DOHH2 (cell line): ENCODE results near the gene PDE4D.

Experiments used
- H3F3A ChIP-seq: fragments of 200-600 bp; sonication (generic), shearing (Covaris generic); 2 replicates; pipeline ENCODE4 v1.6.0; 2016; ENCODE audit warnings: antibody characterized with exemption, mild to moderate bottlenecking; ENCODE audit not compliant: control insufficient read depth, insufficient read depth
- H3K27ac ChIP-seq: fragments of 200-600 bp; sonication (generic); 2 replicates; pipeline ENCODE4 v1.5.1; 2014; ENCODE audit warnings: low read depth, mild to moderate bottlenecking, low read length, moderate library complexity
- H3K27me3 ChIP-seq: fragments of 200-600 bp; sonication (generic); 2 replicates; pipeline ENCODE4 v1.6.1; 2014; ENCODE audit warnings: mild to moderate bottlenecking, low read length, mixed read lengths; ENCODE audit not compliant: control insufficient read depth
- H3K36me3 ChIP-seq: fragments of 200-600 bp; sonication (generic); 2 replicates; pipeline ENCODE4 v1.6.1; 2014; ENCODE audit warnings: mild to moderate bottlenecking, low read length, moderate library complexity, mixed read lengths; ENCODE audit not compliant: control insufficient read depth
- H3K4me1 ChIP-seq: fragments of 200-600 bp; sonication (generic); 2 replicates; pipeline ENCODE4 v1.6.1; 2014; ENCODE audit warnings: mild to moderate bottlenecking, low read length, mixed read lengths; ENCODE audit not compliant: control insufficient read depth
- H3K4me2 ChIP-seq: fragments of 200-600 bp; sonication (generic); 2 replicates; pipeline ENCODE4 v1.6.0; 2014; ENCODE audit warnings: mild to moderate bottlenecking, low read length, moderate library complexity
- H3K4me3 ChIP-seq: fragments of 200-600 bp; sonication (generic); 2 replicates; pipeline ENCODE4 v1.5.1; 2014; ENCODE audit warnings: mild to moderate bottlenecking, low read length, mixed read lengths
- H3K79me2 ChIP-seq: fragments of 200-600 bp; sonication (generic); 2 replicates; pipeline ENCODE4 v1.6.1; 2014; ENCODE audit warnings: mild to moderate bottlenecking, low read length, mixed read lengths; ENCODE audit not compliant: control insufficient read depth
- H3K9me2 ChIP-seq: fragments of 200-600 bp; sonication (generic); replicated peaks from 2 replicates; pipeline ENCODE4 v1.6.1; 2014; ENCODE audit warnings: mild to moderate bottlenecking, low read length, mixed read lengths; ENCODE audit not compliant: control insufficient read depth
- H3K9me3 ChIP-seq: fragments of 200-600 bp; sonication (generic); 2 replicates; pipeline ENCODE4 v1.6.1; 2014; ENCODE audit warnings: antibody characterized with exemption, low read length, mixed read lengths; ENCODE audit not compliant: control insufficient read depth, insufficient read depth
- H4K20me1 ChIP-seq: fragments of 200-600 bp; sonication (generic); 2 replicates; pipeline ENCODE4 v1.6.0; 2014; ENCODE audit warnings: low read depth, mild to moderate bottlenecking, antibody characterized with exemption, low read length, moderate library complexity; ENCODE audit not compliant: control insufficient read depth, insufficient read depth
- EZH2phosphoT487 ChIP-seq: fragments of 200-600 bp; sonication (generic); IDR thresholded peaks from 2 replicates; pipeline ENCODE4 v1.6.1; 2017; ENCODE audit warnings: borderline replicate concordance, mild to moderate bottlenecking, antibody characterized with exemption, low read length, moderate library complexity, mixed read lengths
- TF ChIP-seq, protein P1 (sequence below): fragments of 200-600 bp; sonication (generic); IDR thresholded peaks from one replicate; pipeline ENCODE4 v1.5.1; 2014; ENCODE audit warnings: antibody characterized with exemption, mild to moderate bottlenecking, low read depth, low read length; ENCODE audit not compliant: poor library complexity, severe bottlenecking

The PDE4D gene

DNA sequence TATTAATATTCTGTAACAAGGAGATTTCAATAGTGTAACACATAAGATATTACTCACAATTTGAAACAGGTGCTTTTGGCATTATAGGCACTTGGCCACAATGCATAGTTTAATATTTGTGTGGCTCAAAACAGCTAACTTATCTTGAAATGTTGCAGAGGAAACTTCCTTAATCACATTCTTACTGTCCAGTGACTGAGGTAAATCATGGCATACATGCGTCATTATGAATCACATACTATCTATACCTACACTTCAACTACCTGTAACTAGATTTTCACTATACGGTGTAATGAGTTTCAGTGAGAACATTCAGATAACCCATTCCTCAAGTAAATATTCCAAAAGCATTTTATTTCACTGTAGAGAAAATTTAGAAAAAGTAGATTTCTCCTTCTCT, 218.8 kb downstream of the PDE4D start:
- no peaks in the 10 kb centered on the region for H3K4me1 ChIP-seq
- no peaks in the 10 kb centered on the region for H3K9me2 ChIP-seq
- H3F3A ChIP-seq: no peaks in the 10 kb centered on the region
- TF ChIP-seq, protein P1, sequence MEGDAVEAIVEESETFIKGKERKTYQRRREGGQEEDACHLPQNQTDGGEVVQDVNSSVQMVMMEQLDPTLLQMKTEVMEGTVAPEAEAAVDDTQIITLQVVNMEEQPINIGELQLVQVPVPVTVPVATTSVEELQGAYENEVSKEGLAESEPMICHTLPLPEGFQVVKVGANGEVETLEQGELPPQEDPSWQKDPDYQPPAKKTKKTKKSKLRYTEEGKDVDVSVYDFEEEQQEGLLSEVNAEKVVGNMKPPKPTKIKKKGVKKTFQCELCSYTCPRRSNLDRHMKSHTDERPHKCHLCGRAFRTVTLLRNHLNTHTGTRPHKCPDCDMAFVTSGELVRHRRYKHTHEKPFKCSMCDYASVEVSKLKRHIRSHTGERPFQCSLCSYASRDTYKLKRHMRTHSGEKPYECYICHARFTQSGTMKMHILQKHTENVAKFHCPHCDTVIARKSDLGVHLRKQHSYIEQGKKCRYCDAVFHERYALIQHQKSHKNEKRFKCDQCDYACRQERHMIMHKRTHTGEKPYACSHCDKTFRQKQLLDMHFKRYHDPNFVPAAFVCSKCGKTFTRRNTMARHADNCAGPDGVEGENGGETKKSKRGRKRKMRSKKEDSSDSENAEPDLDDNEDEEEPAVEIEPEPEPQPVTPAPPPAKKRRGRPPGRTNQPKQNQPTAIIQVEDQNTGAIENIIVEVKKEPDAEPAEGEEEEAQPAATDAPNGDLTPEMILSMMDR: no peak
- no peak for TF ChIP-seq EZH2phosphoT487
- no peaks in the 10 kb centered on the region for H4K20me1 ChIP-seq
- no peaks in the 10 kb centered on the region for H3K9me3 ChIP-seq
- no peak overlapping the region for H3K4me3 ChIP-seq
- H3K27ac ChIP-seq: no peak overlapping the region
- peaks cover 7% of the 10 kb centered on the region for H3K27me3 ChIP-seq
- H3K36me3 ChIP-seq: no peaks in the 10 kb centered on the region
- no peaks in the 10 kb centered on the region for H3K79me2 ChIP-seq
- no peak overlapping the region for H3K4me2 ChIP-seq

DNA sequence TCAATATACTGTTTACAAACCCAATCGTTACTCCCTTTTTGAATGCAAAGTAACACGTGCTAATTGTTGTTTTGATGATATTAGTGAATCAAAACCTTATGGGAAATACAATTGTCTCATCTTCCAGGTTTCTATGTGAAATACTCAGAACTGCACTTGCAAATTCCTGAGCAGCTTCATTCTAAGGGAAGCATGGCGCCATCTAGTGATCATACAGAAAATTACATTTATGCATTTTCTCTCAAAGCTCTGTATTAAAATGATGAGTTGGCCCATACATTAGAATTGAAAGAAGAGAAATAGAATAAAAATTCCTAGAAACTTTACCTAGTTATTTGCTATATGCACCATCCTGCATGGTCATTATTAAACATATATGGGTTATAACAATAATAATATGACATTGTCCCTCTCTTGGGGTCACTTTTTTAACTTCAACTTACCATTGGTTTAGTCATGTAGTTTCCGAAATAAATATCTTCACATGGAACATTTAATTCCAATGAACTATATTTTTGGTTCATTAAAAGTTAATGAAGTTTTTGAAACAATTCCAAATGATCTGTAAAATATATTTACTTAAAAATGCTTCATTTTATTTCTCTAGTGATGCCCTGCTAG, 220.0 kb downstream of the PDE4D start:
- no peaks in the 10 kb centered on the region for H3K79me2 ChIP-seq
- no peaks in the 10 kb centered on the region for H3K9me3 ChIP-seq
- H4K20me1 ChIP-seq: no peaks in the 10 kb centered on the region
- no peak overlapping the region for H3K4me3 ChIP-seq
- no peaks in the 10 kb centered on the region for H3K9me2 ChIP-seq
- no peaks in the 10 kb centered on the region for H3K4me1 ChIP-seq
- H3K27me3 ChIP-seq: peaks cover 7% of the 10 kb centered on the region
- H3K27ac ChIP-seq: no peak overlapping the region
- H3F3A ChIP-seq: no peaks in the 10 kb centered on the region
- TF ChIP-seq, protein P1: peak; percentile 81
- TF ChIP-seq EZH2phosphoT487: no peak
- no peak overlapping the region for H3K4me2 ChIP-seq
- no peaks in the 10 kb centered on the region for H3K36me3 ChIP-seq

DNA sequence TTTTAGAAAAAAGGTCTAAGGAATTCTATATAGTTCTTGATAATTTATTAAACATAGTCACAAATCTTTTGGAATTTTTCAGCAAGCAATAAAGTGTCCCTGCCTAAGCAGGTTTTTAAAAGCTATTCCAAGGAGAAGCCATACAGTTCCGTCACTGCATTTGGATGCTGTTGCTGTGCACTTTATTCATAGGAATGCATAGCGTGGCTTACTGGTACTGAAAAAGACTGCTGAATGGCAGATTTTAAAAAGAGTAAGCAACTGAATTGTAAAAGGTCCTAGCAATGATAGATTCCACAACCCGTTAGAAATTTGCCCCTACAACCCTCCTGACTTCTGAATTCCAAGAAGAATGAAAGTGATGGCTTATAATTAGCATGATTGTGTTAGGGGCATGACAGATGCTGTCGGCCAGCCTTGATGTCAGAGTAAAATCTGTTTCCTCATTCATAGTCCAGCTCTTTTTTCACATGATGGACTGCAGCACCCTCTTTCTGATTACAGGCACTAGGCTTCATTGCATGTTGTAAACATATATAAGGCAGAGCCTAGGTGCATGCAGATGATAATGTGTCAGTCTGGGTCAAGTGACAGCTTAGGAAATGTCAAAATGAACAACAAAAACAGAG, 227.0 kb downstream of the PDE4D start:
- Histone ChIP-seq H4K20me1 (no peaks in the 10 kb centered on the region), H3K27ac (no peak overlapping the region), H3K36me3 (no peaks in the 10 kb centered on the region), H3F3A (no peaks in the 10 kb centered on the region), H3K27me3 (0 out of 2 replicates have a peak, but pooled peaks cover 2% of the 10 kb centered on the region), H3K9me3 (no peaks in the 10 kb centered on the region), H3K9me2 (no peaks in the 10 kb centered on the region), H3K4me3 (no peak overlapping the region), H3K79me2 (no peaks in the 10 kb centered on the region), H3K4me1 (no peaks in the 10 kb centered on the region), H3K4me2 (no peak overlapping the region)
- TF ChIP-seq, protein P1: no peak
- TF ChIP-seq EZH2phosphoT487: no peak
